BLaER1 treated with 17β-estradiol and CSF1 and Interleukin-3, amounts not matched to agents 10 nM and 100 nM (cell line): ENCODE measurements around the gene TM9SF4.

Experiments used
- H3K27ac ChIP-seq, 11 experiments: shearing (Covaris generic); formaldehyde crosslinking; 2 replicates each; pipeline ENCODE4 v1.8.1; 2022
- H3K27me3 ChIP-seq, 11 experiments: shearing (Covaris generic); formaldehyde crosslinking; 2 replicates each; pipeline ENCODE4 v1.8.1; 2022
- H3K36me3 ChIP-seq, 11 experiments: shearing (Covaris generic); formaldehyde crosslinking; 2 replicates each; pipeline ENCODE4 v1.8.1; 2022
- H3K4me1 ChIP-seq, 10 experiments: shearing (Covaris generic); formaldehyde crosslinking; 2 replicates each; pipeline ENCODE4 v1.8.1; 2022
- H3K4me2 ChIP-seq, 11 experiments: shearing (Covaris generic); formaldehyde crosslinking; 2 replicates each; pipeline ENCODE4 v1.8.1; 2022
- H3K4me3 ChIP-seq, 10 experiments: shearing (Covaris generic); formaldehyde crosslinking; 2 replicates each; pipeline ENCODE4 v1.8.1; 2022
- H3K9ac ChIP-seq, 11 experiments: shearing (Covaris generic); formaldehyde crosslinking; 2 replicates each; pipeline ENCODE4 v1.8.1; 2022
- H3K9me3 ChIP-seq, 11 experiments: shearing (Covaris generic); formaldehyde crosslinking; replicated peaks in 1 of 11; 2 replicates each; pipeline ENCODE4 v1.8.1; 2022
- H4K20me1 ChIP-seq, 11 experiments: shearing (Covaris generic); formaldehyde crosslinking; 2 replicates each; pipeline ENCODE4 v1.8.1; 2022
- Cebpa-rat ChIP-seq, 11 experiments: shearing (Covaris generic); IDR thresholded peaks; 2 replicates each; pipeline ENCODE4 v1.8.1; 2022

The TM9SF4 gene

GRCh38 chr20:32124916-32125454 is 15.5 kb downstream of the TM9SF4 start:
- no peak overlapping the region for H3K27ac ChIP-seq
- no peak for TF ChIP-seq Cebpa-rat (IDR thresholded peaks at IDR 0.05)
- peaks cover 32 to 75% (median 63%) of the 10 kb centered on the region in 11 experiments for H4K20me1 ChIP-seq
- H3K9me3 ChIP-seq = peaks cover 0 to 23% (median 16%) of the 10 kb centered on the region in 11 experiments; a peak in 16 of 22 replicates
- peaks cover 43 to 74% (median 51%) of the 10 kb centered on the region in 11 experiments for H3K36me3 ChIP-seq
- H3K9ac ChIP-seq = no peak overlapping the region
- H3K4me2 ChIP-seq = no peak overlapping the region
- peaks cover 0 to 27% (median 0%) of the 10 kb centered on the region in 10 experiments; a peak in 3 of 20 replicates for H3K4me1 ChIP-seq
- no peaks in the 10 kb centered on the region for H3K27me3 ChIP-seq
- H3K4me3 ChIP-seq = no peak overlapping the region

- no peak overlapping the region for H3K27ac ChIP-seq
These were observed 16.0 kb downstream of the TM9SF4 start for GRCh38 chr20:32125506-32125905.

GRCh38 chr20:32126919-32127318 is 17.4 kb downstream of the TM9SF4 start:
- peaks cover 50 to 87% (median 82%) of the 10 kb centered on the region in 11 experiments for H4K20me1 ChIP-seq
- no peak overlapping the region for H3K4me3 ChIP-seq
- no peaks in the 10 kb centered on the region for H3K27me3 ChIP-seq
- H3K4me2 ChIP-seq = no peak overlapping the region
- H3K4me1 ChIP-seq = peaks cover 0 to 31% (median 0%) of the 10 kb centered on the region in 10 experiments; a peak in 3 of 20 replicates
- H3K9me3 ChIP-seq = peaks cover 0 to 9% (median 6%) of the 10 kb centered on the region in 11 experiments; a peak in 12 of 22 replicates
- no peak overlapping the region for H3K9ac ChIP-seq
- H3K36me3 ChIP-seq = peaks cover 46 to 83% (median 61%) of the 10 kb centered on the region in 11 experiments
- no peak for TF ChIP-seq Cebpa-rat (IDR thresholded peaks at IDR 0.05)
- H3K27ac ChIP-seq = no peak overlapping the region

More at GRCh38 chr20:32125506-32125905, 16.0 kb downstream of the TM9SF4 start:
- Histone ChIP-seq H3K9me3 (peaks cover 0 to 17% (median 11%) of the 10 kb centered on the region in 11 experiments; a peak in 14 of 22 replicates), H3K9ac (no peak overlapping the region), H3K4me2 (no peak overlapping the region), H3K4me1 (peaks cover 0 to 30% (median 0%) of the 10 kb centered on the region in 10 experiments; a peak in 3 of 20 replicates), H3K4me3 (no peak overlapping the region), H3K27me3 (no peaks in the 10 kb centered on the region), H3K36me3 (peaks cover 45 to 74% (median 49%) of the 10 kb centered on the region in 11 experiments; a peak in 21 of 22 replicates), H4K20me1 (peaks cover 35 to 76% (median 68%) of the 10 kb centered on the region in 11 experiments)
- no peak for TF ChIP-seq Cebpa-rat (IDR thresholded peaks at IDR 0.05)

- Histone ChIP-seq H3K9me3 (peaks cover 0 to 4% (median 4%) of the 10 kb centered on the region in 11 experiments; a peak in 12 of 22 replicates), H4K20me1 (peaks cover 54 to 91% (median 86%) of the 10 kb centered on the region in 11 experiments), H3K4me3 (no peak overlapping the region), H3K27me3 (no peaks in the 10 kb centered on the region), H3K9ac (no peak overlapping the region), H3K36me3 (peaks cover 50 to 87% (median 65%) of the 10 kb centered on the region in 11 experiments), H3K4me1 (peaks cover 0 to 34% (median 0%) of the 10 kb centered on the region in 10 experiments; a peak in 3 of 20 replicates), H3K27ac (no peak overlapping the region), H3K4me2 (no peak overlapping the region)
- no peak for TF ChIP-seq Cebpa-rat (IDR thresholded peaks at IDR 0.05)
These were observed 17.8 kb downstream of the TM9SF4 start for GRCh38 chr20:32127347-32127746.

- no peak overlapping the region for H3K9ac ChIP-seq
- H3K36me3 ChIP-seq = peaks cover 58 to 95% (median 70%) of the 10 kb centered on the region in 11 experiments
- H3K9me3 ChIP-seq = no peaks in the 10 kb centered on the region
- no peak overlapping the region for H3K4me3 ChIP-seq
- no peak for TF ChIP-seq Cebpa-rat (IDR thresholded peaks at IDR 0.05)
- no peak overlapping the region for H3K27ac ChIP-seq
- no peaks in the 10 kb centered on the region for H3K27me3 ChIP-seq
- H3K4me1 ChIP-seq = peaks cover 0 to 34% (median 0%) of the 10 kb centered on the region in 10 experiments; a peak in 3 of 20 replicates
- no peak overlapping the region for H3K4me2 ChIP-seq
- peaks cover 62 to 99% (median 94%) of the 10 kb centered on the region in 11 experiments for H4K20me1 ChIP-seq
These were observed 18.7 kb downstream of the TM9SF4 start for GRCh38 chr20:32128167-32128566.

- no peaks in the 10 kb centered on the region for H3K27me3 ChIP-seq
- peaks cover 61 to 99% (median 76%) of the 10 kb centered on the region in 11 experiments for H3K36me3 ChIP-seq
- H3K9ac ChIP-seq = no peak overlapping the region
- H3K4me1 ChIP-seq = peaks cover 0 to 34% (median 0%) of the 10 kb centered on the region in 10 experiments; a peak in 3 of 20 replicates
- no peak overlapping the region for H3K27ac ChIP-seq
- H4K20me1 ChIP-seq = peaks cover 71 to 100% (median 99%) of the 10 kb centered on the region in 11 experiments
- no peak overlapping the region for H3K4me2 ChIP-seq
- no peaks in the 10 kb centered on the region for H3K9me3 ChIP-seq
- H3K4me3 ChIP-seq = no peak overlapping the region
- no peak for TF ChIP-seq Cebpa-rat (IDR thresholded peaks at IDR 0.05)
These were observed 20.3 kb downstream of the TM9SF4 start for GRCh38 chr20:32129863-32130262.

GRCh38 chr20:32130352-32130751 is 20.8 kb downstream of the TM9SF4 start:
- no peaks in the 10 kb centered on the region for H3K9me3 ChIP-seq
- H3K36me3 ChIP-seq = peaks cover 60 to 99% (median 75%) of the 10 kb centered on the region in 11 experiments
- H3K4me2 ChIP-seq = no peak overlapping the region
- no peak overlapping the region for H3K27ac ChIP-seq
- H3K4me1 ChIP-seq = peaks cover 0 to 34% (median 0%) of the 10 kb centered on the region in 10 experiments; a peak in 3 of 20 replicates
- no peak overlapping the region for H3K4me3 ChIP-seq
- H3K9ac ChIP-seq = no peak overlapping the region
- H3K27me3 ChIP-seq = no peaks in the 10 kb centered on the region
- no peak for TF ChIP-seq Cebpa-rat (IDR thresholded peaks at IDR 0.05)
- H4K20me1 ChIP-seq = peaks cover 66 to 100% (median 99%) of the 10 kb centered on the region in 11 experiments

- no peak for TF ChIP-seq Cebpa-rat (IDR thresholded peaks at IDR 0.05)
- H3K9ac ChIP-seq = no peak overlapping the region
- no peak overlapping the region for H3K4me2 ChIP-seq
- H3K9me3 ChIP-seq = no peaks in the 10 kb centered on the region
- H3K27ac ChIP-seq = no peak overlapping the region
- no peak overlapping the region for H3K4me3 ChIP-seq
- H3K36me3 ChIP-seq = peaks cover 62 to 99% (median 80%) of the 10 kb centered on the region in 11 experiments
- peaks cover 0 to 34% (median 0%) of the 10 kb centered on the region in 10 experiments; a peak in 3 of 20 replicates for H3K4me1 ChIP-seq
- H4K20me1 ChIP-seq = peaks cover 60 to 100% (median 99%) of the 10 kb centered on the region in 11 experiments
- H3K27me3 ChIP-seq = no peaks in the 10 kb centered on the region
These were observed 21.5 kb downstream of the TM9SF4 start for GRCh38 chr20:32130965-32131364.

GRCh38 chr20:32132911-32133549 is 23.5 kb downstream of the TM9SF4 start:
- H3K27ac ChIP-seq = no peak overlapping the region
- TF ChIP-seq Cebpa-rat (IDR thresholded peaks at IDR 0.05) = no peak
- H3K9me3 ChIP-seq = no peaks in the 10 kb centered on the region
- H3K27me3 ChIP-seq = no peaks in the 10 kb centered on the region
- H3K4me3 ChIP-seq = no peak overlapping the region
- peaks cover 57 to 99% (median 92%) of the 10 kb centered on the region in 11 experiments; a peak in 21 of 22 replicates for H4K20me1 ChIP-seq
- H3K4me2 ChIP-seq = no peak overlapping the region
- H3K4me1 ChIP-seq = peaks cover 0 to 24% (median 2%) of the 10 kb centered on the region in 10 experiments; a peak in 7 of 20 replicates
- H3K9ac ChIP-seq = no peak overlapping the region
- H3K36me3 ChIP-seq = peaks cover 70 to 99% (median 89%) of the 10 kb centered on the region in 11 experiments
